Measurements from ENCODE around the gene COX4I1.
A peak's percentile ranks its signal among the peaks of the same experiment; 100 is the strongest.
"Not testable (repeated sequence)": the region's sequence is repeated elsewhere in the genome, so short reads cannot be mapped to it uniquely, and the experiment has no call there.

The COX4I1 gene

DNA sequence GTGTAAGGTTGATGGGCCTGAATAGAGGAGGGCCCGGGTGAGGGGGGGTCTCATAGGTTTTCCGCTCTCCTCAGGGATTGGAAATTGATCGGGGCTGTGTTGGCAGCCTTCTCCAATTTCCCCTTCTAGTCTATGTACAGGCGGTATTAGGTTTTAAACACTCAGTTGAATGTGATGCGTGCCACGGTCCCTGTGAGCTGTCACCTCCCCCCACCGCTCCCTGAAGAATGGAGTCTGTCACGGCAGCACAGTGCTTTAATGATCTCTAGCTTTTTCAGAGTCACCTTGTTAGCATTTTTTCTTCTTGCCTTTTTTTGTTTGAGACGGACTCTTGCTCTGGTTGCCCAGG, 800 bp downstream of the COX4I1 start:
- DNase-seq (ENCODE audit: low read depth) = no peak

- DNase-seq (ENCODE audit: low read depth) = no peak
Measured at GRCh38 chr16:85803570-85803969, 4.1 kb downstream of the COX4I1 start.

DNA sequence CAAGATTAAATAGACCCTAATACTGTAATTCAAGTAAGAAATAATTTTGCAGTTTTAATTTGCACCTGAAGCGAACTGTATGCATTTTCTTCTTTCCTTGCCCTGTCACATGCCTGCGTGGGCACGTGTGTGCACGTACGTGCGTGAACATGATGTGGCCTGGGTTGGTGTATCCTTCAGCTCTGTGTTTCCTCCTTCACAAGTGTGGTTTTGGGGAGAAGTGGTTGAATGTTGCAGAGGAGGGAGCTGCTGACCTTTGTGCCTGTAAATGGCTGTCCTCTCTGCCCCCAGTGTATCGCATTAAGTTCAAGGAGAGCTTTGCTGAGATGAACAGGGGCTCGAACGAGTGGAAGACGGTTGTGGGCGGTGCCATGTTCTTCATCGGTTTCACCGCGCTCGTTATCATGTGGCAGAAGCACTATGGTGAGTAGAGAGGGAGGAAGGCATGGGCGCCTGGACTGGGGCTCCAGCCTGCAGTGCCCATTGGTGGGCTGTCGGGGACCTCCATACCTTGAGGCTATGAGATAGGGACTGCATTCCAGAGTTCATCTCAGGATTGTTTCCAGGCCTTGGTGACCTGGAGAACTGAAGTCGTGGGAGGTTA, 6.0 kb downstream of the COX4I1 start:
- no peak for DNase-seq (ENCODE audit: low read depth)

DNA sequence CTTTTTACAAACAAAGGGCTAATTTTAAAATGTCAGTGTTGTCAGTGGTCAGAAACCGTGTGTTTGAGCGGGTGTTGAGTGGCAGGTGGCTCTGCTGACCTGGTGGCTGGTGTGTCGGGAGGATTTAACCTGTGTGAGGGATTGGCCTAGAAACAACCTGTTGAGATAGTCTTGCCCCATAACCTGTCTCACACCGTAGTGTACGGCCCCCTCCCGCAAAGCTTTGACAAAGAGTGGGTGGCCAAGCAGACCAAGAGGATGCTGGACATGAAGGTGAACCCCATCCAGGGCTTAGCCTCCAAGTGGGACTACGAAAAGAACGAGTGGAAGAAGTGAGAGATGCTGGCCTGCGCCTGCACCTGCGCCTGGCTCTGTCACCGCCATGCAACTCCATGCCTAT, 7.0 kb downstream of the COX4I1 start:
- no peak for DNase-seq (ENCODE audit: low read depth)

- not testable (repeated sequence) for DNase-seq (ENCODE audit: low read depth)
Measured at GRCh38 chr16:85807340-85807739, 7.8 kb downstream of the COX4I1 start.

DNA sequence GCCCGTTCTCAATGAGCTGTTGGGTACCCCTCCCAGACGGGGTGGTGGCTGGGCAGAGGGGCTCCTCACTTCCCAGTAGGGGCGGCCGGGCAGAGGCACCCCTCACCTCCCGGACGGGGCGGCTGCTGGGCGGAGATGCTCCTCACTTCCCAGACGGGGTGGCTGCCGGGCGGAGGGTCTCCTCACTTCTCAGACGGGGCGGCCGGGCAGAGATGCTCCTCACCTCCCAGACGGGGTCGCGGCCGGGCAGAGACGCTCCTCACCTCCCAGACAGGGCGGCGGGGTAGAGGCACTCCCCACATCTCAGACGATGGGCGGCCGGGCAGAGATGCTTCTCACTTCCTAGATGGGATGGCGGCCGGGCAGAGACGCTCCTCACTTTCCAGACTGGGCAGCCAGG, 8.6 kb downstream of the COX4I1 start:
- DNase-seq (ENCODE audit: low read depth) = not testable (repeated sequence)

GRCh38 chr16:85808926-85809325, 9.4 kb downstream of the COX4I1 start:
- no peak for DNase-seq (ENCODE audit: low read depth)

- DNase-seq (ENCODE audit: low read depth) = no peak
Measured at GRCh38 chr16:85809645-85810044, 10.2 kb downstream of the COX4I1 start.

- DNase-seq (ENCODE audit: low read depth) = no peak
Measured at GRCh38 chr16:85810097-85810741, 10.7 kb downstream of the COX4I1 start.

GRCh38 chr16:85810742-85811115, 11.2 kb downstream of the COX4I1 start:
- no peak for DNase-seq (ENCODE audit: low read depth)

GRCh38 chr16:85812031-85812807, 12.7 kb downstream of the COX4I1 start:
- no peak for DNase-seq (ENCODE audit: low read depth)

DNA sequence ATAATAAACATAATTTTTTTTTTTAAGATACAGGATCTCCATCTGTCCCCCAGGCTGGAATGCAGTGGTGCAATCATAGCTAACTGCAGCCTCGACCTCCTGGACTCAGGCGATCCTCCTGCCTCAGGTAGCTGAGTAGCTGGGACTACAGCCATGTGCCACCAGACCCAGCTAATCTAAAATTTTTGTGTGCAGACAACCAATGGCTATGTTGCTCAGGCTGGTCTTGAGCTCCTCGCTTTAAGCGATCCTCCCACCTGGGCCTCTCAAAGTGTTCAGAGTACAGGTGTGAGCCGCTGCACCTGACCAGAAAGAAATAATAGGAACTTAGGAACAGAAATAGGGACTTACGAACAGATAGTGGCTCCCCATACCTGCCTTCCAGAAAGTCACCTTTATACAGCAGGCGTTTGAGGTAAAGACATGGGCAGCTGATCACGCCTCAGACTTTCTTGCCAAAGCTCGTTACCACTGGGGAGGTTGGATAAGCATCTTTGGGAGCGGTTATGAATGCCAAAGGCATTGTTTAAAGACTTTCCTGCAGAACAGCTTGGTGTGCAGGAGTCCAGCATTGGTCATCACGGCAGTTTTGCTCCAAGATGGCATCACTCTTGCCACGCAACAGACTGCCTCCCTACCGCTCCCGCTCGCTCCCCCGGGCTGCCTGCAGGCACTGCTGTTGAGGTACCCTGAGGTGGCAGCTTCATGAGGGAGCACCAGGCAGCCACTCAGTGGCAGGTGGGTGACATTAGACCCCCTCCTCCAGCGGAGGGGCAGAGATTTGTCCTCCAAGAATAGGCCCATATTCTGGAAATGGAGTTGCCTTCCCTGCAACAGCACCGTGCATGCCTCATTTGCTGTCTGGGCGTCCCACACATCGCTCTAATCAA, 13.6 kb downstream of the COX4I1 start:
- DNase-seq (ENCODE audit: low read depth) = no peak

DNA sequence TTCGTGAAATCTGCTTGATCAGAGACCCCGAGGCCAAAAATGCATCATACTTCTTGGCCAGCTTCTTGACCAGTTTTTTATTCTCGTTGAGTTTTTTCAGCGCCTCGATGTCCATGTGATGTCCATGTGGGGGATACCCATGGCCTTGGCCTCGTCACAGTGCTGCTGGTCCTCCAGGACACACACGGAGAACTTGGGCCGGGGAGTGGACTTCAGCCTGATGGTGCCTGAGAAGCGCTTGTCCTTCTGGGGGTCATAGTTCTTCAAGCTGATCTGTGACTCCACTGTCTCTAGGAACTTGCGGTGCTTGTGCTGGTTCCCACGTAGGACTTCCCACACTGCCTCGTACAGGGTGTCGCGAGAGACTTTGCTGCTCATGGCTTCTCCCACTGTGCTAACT, 16.7 kb downstream of the COX4I1 start:
- no peak for DNase-seq (ENCODE audit: low read depth)

- DNase-seq (ENCODE audit: low read depth) = not testable (repeated sequence)
Measured at GRCh38 chr16:85817195-85817594, 17.7 kb downstream of the COX4I1 start.

- peak; percentile 66 for DNase-seq (ENCODE audit: low read depth)
Measured at GRCh38 chr16:85819245-85819644, 19.8 kb downstream of the COX4I1 start.

DNA sequence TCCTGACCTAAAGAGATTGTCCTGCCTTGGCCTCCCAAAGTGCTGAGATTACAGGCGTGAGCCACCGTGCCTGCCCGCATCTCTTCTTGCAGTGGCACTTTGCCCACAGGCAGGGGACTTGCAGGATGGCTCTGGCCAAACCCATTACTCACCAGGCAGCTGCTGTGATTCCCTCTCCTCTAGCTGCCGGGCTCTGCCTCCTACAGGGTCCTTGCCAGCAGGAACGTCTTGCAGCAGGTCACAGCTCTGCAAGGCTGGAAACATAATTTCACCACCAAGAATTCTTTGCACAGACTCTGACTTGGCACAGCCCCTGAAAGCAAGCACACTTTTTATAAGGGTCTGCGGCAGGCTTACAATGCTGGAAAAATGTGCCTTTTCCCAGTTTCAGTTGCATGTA, 20.3 kb downstream of the COX4I1 start:
- DNase-seq (ENCODE audit: low read depth) = no peak

GRCh38 chr16:85820604-85821372, 21.3 kb downstream of the COX4I1 start:
- DNase-seq (ENCODE audit: low read depth) = no peak

GRCh38 chr16:85821390-85822135, 22.1 kb downstream of the COX4I1 start:
- DNase-seq (ENCODE audit: low read depth) = peak; percentile 68

DNA sequence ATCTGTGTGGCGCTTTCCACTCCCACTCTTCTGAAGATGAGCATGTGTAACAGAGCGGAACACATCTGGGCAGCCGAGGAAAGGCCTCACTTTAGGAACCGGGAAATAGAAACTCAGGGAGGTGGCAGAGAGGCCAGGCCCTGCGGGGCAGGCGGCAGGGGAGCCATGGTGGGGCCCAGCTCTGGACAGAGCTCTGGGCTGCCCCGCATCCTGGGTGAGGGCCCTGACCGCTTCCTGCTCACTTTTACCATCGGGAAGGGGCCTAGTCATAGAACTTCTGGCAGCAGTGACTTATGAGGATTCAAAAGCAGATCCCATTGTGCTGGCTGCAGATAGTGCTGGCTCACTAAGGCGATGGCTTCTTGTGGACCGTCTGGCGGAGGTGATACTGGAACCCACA, 22.6 kb downstream of the COX4I1 start:
- DNase-seq (ENCODE audit: low read depth) = no peak

- no peak for DNase-seq (ENCODE audit: low read depth)
Measured at GRCh38 chr16:85823328-85823920, 23.9 kb downstream of the COX4I1 start.
